Thoracic aorta (tissue), 2 donors: ENCODE measurements around the gene NAALAD2. TPM values are rescaled to one million over a fixed set of nuclear protein-coding genes. Genes with fewer than 3 reads are reported as not detected.

Experiments
- total RNA-seq, 2 donors: library from RNA; depleted of rRNA; stranded (reverse); fragments of >200 nt; gene quantifications; one replicate each; pipeline versions ENCODE4 v1.1.0 to v1.2.3, GENCODE V29; 2016

NAALAD2 gene
- total RNA-seq, 2 donors from 2014 or later: 0.42 to 0.68 TPM

Other genes starting within 250 kb of the NAALAD2 start
- not detected for gene TRIM49D1, start 212.4 kb upstream of the NAALAD2 start, total RNA-seq
- not detected for gene TRIM49D2, start 210.6 kb upstream of the NAALAD2 start, total RNA-seq
- gene TRIM64, start 168.6 kb upstream of the NAALAD2 start, total RNA-seq: not detected
- not detected for gene TRIM49C, start 103.6 kb upstream of the NAALAD2 start, total RNA-seq
- gene UBTFL1, start 48.7 kb upstream of the NAALAD2 start, total RNA-seq: not detected
- 100 to 1,000 TPM in 1 of 2 donors, 10 to 100 TPM in 1; 46.4 to 101 TPM for gene CHORDC1, start 88.4 kb downstream of the NAALAD2 start, total RNA-seq